Testis (tissue), 2 donors: Measurements from ENCODE around the gene PROSER2.

Source experiments
- CTCF ChIP-seq, 3 experiments: fragments of 450-650 bp in 2 of 3; fragments of 200-600 bp in 1 of 3; sonication (generic) in 1 of 3; IDR thresholded peaks; one replicate each; pipeline ENCODE4 v1.5.1; 2016 to 2019; ENCODE audit warnings: antibody characterized with exemption in 3 of 3, mild to moderate bottlenecking in 2 of 3, moderate library complexity in 1 of 3
- POLR2A ChIP-seq: fragments of 450-650 bp; IDR thresholded peaks from one replicate; pipeline ENCODE4 v1.6.1; 2017; ENCODE audit warnings: antibody characterized with exemption, mild to moderate bottlenecking, moderate library complexity

DNA sequence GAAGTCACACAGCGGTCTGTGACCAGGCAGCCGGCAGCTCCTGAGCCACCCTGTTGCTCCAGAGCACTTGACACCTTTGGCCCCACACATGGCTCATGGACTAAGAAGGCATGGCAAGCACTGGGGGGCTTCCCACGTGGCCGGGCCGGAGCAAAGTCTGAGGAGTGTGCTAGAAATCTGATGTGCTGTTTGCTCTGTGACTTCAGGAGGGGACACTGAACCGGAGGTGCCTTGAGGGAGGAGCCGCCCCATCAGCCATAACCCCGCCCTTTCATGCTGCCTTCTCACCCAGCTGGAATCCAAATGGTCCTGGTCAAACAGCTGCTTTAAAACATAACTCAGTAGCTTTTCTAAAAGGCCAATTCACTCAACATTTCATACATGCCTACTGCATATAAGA, 33.5 kb downstream of the PROSER2 start:
- TF ChIP-seq CTCF (IDR thresholded peaks at IDR 0.05) (no peak), POLR2A (no peak)
